Measurements from ENCODE around the gene UBE2V1. TPM values are rescaled to one million over a fixed set of nuclear protein-coding genes. Genes with fewer than 3 reads are reported as not detected.
A peak's percentile ranks its signal among the peaks of the same experiment; 100 is the strongest.
"Not testable (repeated sequence)": the region's sequence is repeated elsewhere in the genome, so short reads cannot be mapped to it uniquely, and the experiment has no call there.

UBE2V1 gene
- total RNA-seq, 1 donor from 2014 or later = 120 TPM

GRCh38 chr20:50137702-50138101, 24.8 kb upstream of the UBE2V1 start:
- DNase-seq (ENCODE audit: low spot score) = not testable (repeated sequence)

GRCh38 chr20:50136822-50137599, 24.1 kb upstream of the UBE2V1 start:
- DNase-seq (ENCODE audit: low spot score) = no peak

- not testable (repeated sequence) for DNase-seq (ENCODE audit: low spot score)
These were observed 22.2 kb upstream of the UBE2V1 start for GRCh38 chr20:50135157-50135556.

DNA sequence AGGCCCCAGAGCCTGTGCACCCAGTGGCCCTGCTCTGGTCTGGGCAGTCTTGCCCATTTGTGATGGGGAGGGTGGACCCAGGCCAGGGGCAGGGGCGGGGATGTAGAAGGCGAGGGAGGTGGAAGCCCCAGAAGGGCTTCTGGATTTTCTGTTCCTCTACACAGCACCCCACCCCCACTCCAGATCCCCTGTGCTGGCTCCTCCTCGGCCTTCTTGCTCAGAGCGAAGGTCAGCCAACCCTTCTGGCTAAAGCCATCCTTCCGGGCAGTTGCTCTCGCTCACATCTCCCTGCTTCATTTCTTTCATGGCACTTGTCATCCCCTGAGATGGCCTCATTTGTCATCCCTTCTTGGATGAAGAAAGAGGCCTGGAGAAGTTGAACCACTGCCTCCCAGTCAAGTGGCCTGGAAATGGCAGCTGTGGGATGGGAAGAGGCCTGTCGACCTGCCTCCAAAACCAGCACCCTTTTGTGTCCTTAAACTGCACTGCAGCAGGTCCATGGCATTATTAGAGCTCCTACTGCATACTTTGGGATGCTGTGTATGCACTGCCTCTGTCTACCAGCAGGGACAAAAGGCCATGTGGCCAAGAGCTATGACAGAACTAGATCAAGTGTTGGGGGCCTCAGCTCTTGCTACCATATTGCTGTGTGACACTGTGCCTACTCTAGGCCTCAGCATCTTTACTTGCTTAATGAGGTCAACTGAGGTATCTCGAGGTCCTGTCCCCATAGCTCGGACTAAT, 20.7 kb upstream of the UBE2V1 start:
- DNase-seq (ENCODE audit: low spot score) = no peak

DNA sequence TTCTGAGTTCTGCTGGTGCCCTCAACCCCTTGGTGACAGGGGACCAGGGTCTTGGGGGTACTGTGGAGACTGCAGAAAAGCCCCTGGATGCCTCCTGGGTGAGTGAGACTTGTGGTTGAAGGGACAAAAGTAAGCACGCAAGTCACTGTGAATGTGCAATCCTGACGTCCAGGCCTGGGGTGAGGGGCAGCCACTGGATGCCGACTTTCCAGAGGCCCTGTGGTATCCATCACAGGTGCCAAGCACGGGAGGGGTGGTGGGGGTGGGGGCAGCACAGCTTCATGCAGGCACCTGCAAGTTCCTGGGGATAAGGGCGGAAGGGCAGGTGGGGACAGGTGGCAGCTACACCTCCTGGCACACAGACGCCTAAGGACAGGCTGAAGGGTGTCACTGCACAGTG, 20.1 kb upstream of the UBE2V1 start:
- DNase-seq (ENCODE audit: low spot score) = no peak

GRCh38 chr20:50130995-50131394, 18.0 kb upstream of the UBE2V1 start:
- DNase-seq (ENCODE audit: low spot score) = peak; percentile 66

DNA sequence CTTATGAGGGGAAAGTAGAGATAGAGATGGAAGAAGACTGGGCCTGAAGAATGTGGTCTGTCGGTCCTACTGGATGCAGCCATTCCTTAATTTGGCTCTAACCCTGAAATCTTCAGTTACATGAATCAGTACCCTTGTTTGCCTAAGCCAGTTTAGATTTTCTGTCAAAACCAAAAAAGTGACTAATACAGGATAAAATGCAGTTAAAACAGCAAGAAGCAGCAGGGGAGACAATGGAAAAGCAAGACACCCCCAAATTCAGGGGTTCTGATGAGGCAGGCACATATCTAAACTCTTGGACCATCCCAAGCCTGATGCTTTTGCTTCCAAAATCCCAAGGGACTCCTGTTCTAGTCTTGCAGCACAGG, 17.4 kb upstream of the UBE2V1 start:
- no peak for DNase-seq (ENCODE audit: low spot score)

- DNase-seq (ENCODE audit: low spot score) = no peak
These were observed 16.9 kb upstream of the UBE2V1 start for GRCh38 chr20:50129662-50130355.

GRCh38 chr20:50128520-50128905, 15.6 kb upstream of the UBE2V1 start:
- DNase-seq (ENCODE audit: low spot score) = no peak

GRCh38 chr20:50127587-50128519, 14.9 kb upstream of the UBE2V1 start:
- no peak for DNase-seq (ENCODE audit: low spot score)

DNA sequence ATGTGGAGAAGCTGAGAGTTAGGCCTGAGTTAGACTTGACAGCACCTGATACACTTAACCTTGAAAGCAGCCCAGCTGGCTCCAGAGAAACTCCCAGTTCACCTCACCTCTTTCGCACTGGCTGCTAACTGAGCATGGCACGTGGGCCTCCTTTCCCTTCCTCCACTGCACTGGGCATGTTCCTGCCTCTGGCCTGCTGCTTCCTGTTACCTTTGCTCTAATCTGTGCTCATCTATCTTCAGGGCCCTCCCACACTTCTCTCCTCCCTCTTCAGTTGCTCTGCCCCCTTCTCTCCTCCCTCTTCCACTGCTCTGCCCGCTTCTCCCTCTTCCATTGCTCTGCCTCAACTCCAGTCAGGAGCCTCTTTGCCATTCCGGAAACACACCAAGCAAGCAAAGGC, 13.7 kb upstream of the UBE2V1 start:
- DNase-seq (ENCODE audit: low spot score) = peak; percentile 81

- DNase-seq (ENCODE audit: low spot score) = no peak
These were observed 12.3 kb upstream of the UBE2V1 start for GRCh38 chr20:50125279-50125678.

DNA sequence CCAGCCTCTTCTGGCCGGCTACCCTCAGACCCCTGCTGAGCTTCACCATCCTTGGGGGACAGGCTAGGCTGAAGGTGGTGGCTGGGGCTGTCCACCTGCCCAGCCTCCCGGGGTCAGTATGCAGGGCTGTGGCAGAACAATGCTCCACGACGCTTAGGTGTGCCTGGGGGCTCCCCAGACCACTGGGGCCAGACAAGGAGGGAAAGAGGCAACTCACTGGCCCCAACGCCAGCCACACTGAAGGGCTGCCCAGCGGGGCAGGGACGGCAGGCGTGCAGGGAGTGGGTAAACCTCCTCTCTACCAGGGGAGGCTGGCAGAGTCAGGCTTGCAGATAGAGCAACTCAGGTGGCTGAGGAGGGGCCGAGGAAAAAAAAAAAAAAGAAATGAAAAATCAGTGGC, 11.5 kb upstream of the UBE2V1 start:
- no peak for DNase-seq (ENCODE audit: low spot score)

DNA sequence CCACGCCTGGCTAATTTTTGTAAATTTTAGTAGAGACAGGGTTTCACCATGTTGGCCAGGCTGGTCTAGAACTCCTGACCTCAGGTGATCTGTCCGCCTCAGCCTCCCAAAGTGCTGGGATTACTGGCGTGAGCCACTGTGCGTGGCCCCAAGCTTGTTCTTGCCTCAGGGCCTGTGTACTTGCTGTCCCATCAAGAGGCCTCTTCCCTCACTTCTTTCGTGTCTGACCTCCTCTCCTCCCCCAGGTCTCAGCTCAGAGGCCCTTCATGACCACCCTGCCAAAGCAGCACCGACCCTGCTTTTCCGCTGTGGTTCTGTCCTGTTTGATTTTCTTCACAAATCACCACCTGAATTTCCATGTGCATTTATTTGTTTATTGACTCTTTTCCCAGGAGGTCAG, 10.5 kb upstream of the UBE2V1 start:
- DNase-seq (ENCODE audit: low spot score) = no peak

GRCh38 chr20:50122763-50123162, 9.8 kb upstream of the UBE2V1 start:
- no peak for DNase-seq (ENCODE audit: low spot score)

- DNase-seq (ENCODE audit: low spot score) = no peak
These were observed 8.9 kb upstream of the UBE2V1 start for GRCh38 chr20:50121858-50122271.

DNA sequence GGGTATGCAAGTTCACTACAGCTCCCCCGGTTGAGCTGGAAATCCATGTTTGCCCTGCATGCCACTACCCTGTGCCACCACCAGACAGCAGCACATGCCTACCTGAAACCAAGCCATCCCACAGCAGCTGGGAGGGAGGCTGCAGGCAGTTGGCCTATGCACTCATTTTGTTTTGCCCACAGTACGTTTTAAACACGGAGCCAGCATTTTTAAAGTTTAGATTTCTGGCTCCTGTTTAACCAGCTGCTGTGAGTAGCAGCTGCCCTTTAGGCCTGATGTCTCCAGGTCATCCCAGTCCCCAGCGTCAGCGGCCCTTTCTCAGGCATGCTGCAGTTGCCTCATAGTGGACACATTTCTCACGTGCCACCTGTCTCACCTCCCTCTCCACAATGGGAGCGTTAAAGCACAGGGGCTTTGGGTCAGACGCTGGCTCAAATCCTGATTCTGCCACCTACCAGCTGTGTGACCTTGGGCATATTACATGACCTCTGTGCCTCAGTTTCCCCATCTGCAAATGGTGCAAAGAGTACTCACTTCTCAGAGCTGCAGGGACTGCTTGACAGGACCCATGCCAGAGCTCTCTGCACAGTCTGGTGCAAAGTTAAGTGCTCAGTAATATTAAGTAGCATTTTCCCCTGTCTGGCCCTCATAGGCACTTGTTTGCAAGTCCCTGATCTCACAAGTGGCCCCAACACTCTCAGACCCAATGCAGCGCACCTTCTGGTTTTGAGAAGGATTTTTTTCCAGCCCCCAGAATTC, 8.2 kb upstream of the UBE2V1 start:
- peak; percentile 74 for DNase-seq (ENCODE audit: low spot score)

DNA sequence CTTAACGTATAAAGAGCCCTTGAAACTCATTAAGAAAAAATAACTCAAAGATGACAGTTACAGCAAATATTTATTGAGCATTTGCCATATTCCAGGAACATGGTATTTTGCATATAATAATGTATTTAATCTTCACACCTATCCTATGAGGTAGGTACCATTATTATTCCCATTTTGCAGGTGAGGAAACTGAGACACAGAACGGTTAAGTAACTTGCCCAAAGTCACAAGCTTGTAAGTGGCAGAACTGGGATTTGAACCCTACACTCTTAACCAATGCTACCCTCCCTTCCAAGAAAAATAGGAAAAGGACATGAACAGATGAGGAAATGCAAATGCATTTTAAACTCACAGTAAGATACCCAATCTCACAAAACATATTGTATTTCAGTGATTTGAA, 5.3 kb upstream of the UBE2V1 start:
- DNase-seq (ENCODE audit: low spot score) = no peak

DNA sequence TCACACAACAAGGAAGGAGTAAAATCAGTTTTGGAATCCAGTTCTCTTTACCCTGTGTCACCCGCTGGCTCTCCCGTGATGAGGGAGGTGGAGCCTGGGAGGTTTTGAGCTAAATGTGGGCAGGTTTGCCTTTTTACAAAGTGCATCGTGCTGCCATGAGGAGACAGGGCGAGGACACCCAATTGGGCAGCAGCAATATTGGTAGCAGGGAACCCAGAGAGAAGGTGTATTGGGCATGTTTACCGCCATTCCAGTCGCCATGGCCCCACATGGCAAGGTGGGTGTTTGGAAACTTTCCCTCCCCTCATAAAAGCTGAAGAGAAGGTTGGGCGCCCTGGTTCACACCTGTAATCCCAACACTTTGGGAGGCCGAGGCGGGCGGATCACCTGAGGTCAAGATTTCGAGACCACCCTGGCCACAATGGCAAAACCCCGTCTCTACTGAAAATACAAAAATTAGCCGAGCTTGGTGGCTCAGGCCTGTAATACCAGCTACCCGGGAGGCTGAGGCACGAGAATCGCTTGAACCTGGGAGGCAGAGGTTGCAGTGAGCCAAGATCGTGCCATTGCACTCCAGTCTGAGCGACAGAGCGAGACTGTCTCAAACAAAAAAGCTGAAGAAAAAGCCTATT, 3.5 kb upstream of the UBE2V1 start:
- no peak for DNase-seq (ENCODE audit: low spot score)

- DNase-seq (ENCODE audit: low spot score) = peak; percentile 96
These were observed 2.8 kb upstream of the UBE2V1 start for GRCh38 chr20:50115591-50116367.
